Renal cortical epithelial cell (primary cell): Measurements from ENCODE around the gene NTMT1. TPM values are rescaled to one million over a fixed set of nuclear protein-coding genes. Genes with fewer than 3 reads are reported as not detected.
"Not testable (repeated sequence)": the region's sequence is repeated elsewhere in the genome, so short reads cannot be mapped to it uniquely, and the experiment has no call there.

Source experiments
- DNase-seq: peaks from one replicate; pipeline ENCODE4 v3.0.0-alpha.2; 2011; ENCODE audit warnings: low read depth
- total RNA-seq: library from RNA; depleted of rRNA; stranded (reverse); fragments of >200 nt; gene quantifications from 2 replicates; pipeline ENCODE4 v1.2.3, GENCODE V29; 2014

NTMT1 gene
- total RNA-seq, result 22.2 and 38.2 TPM in 2 replicates

- DNase-seq, result peak; percentile 45
Measured at GRCh38 chr9:129626079-129626624, at the start of gene NTMT1. TSS of gene NTMT1 (plus strand) at chr9:129626163. CDS start at chr9:129632704, 6,541 bp downstream.

GRCh38 chr9:129576546-129577543 lies 49.1 kb upstream of the NTMT1 start:
- DNase-seq, result no peak

GRCh38 chr9:129579294-129579693 lies 46.7 kb upstream of the NTMT1 start:
- DNase-seq, result no peak

- DNase-seq, result peak; percentile 70
Measured at GRCh38 chr9:129580211-129580915, 45.6 kb upstream of the NTMT1 start.

- DNase-seq, result no peak
Measured at GRCh38 chr9:129581505-129582189, 44.3 kb upstream of the NTMT1 start.

GRCh38 chr9:129582855-129583254 lies 43.1 kb upstream of the NTMT1 start:
- DNase-seq, result no peak

- no peak for DNase-seq
Measured at GRCh38 chr9:129583308-129584038, 42.5 kb upstream of the NTMT1 start.

- DNase-seq, result peak; percentile 75
Measured at GRCh38 chr9:129584136-129584535, 41.8 kb upstream of the NTMT1 start.

- no peak for DNase-seq
Measured at GRCh38 chr9:129585352-129585751, 40.6 kb upstream of the NTMT1 start.

GRCh38 chr9:129586245-129586644 lies 39.7 kb upstream of the NTMT1 start:
- DNase-seq, result no peak

- no peak for DNase-seq
Measured at GRCh38 chr9:129586685-129587084, 39.3 kb upstream of the NTMT1 start.

- no peak for DNase-seq
Measured at GRCh38 chr9:129587487-129588262, 38.3 kb upstream of the NTMT1 start.

- DNase-seq, result no peak
Measured at GRCh38 chr9:129590466-129590865, 35.5 kb upstream of the NTMT1 start.

GRCh38 chr9:129591916-129592315 lies 34.0 kb upstream of the NTMT1 start:
- DNase-seq, result no peak

- not testable (repeated sequence) for DNase-seq
Measured at GRCh38 chr9:129592790-129593189, 33.2 kb upstream of the NTMT1 start.

GRCh38 chr9:129594632-129595031 lies 31.3 kb upstream of the NTMT1 start:
- DNase-seq, result no peak

- DNase-seq, result no peak
Measured at GRCh38 chr9:129595311-129595741, 30.6 kb upstream of the NTMT1 start.

- DNase-seq, result no peak
Measured at GRCh38 chr9:129595903-129596540, 29.9 kb upstream of the NTMT1 start.

GRCh38 chr9:129596541-129597331 lies 29.2 kb upstream of the NTMT1 start:
- DNase-seq, result peak; percentile 61
